H1 (cell line): ENCODE measurements around the gene ERCC1.

Experiments used
- BRCA1 ChIP-seq: IDR thresholded peaks from 2 replicates; pipeline ENCODE4 v1.6.1; 2012; ENCODE audit warnings: low read depth, low read length, improper control_type of control experiment
- CEBPB ChIP-seq: IDR thresholded peaks from 2 replicates; pipeline ENCODE4 v1.6.1; 2012; ENCODE audit warnings: low read depth, low read length
- CTCF ChIP-seq, 3 experiments: IDR thresholded peaks; 1 replicate in 2 of 3; 2 replicates in 1 of 3; pipeline versions ENCODE4 v1.5.1 to v1.6.1; 2011; ENCODE audit warnings: low read length in 3 of 3, mild to moderate bottlenecking in 3 of 3, inconsistent platforms in 2 of 3, low read depth in 1 of 3, moderate library complexity in 1 of 3; ENCODE audit not compliant: insufficient read depth in 1 of 3; ENCODE audit errors: control extremely low read depth in 1 of 3
- JUN ChIP-seq: IDR thresholded peaks from 2 replicates; pipeline ENCODE4 v1.6.1; 2011; ENCODE audit warnings: low read depth, mild to moderate bottlenecking, improper control_type of control experiment, low read length
- POLR2A ChIP-seq, 2 experiments: IDR thresholded peaks; 1 replicate in 1 of 2; 2 replicates in 1 of 2; pipeline ENCODE4 v1.6.1; 2011; ENCODE audit warnings: low read depth in 2 of 2, low read length in 2 of 2, mild to moderate bottlenecking in 2 of 2; ENCODE audit errors: control extremely low read depth in 1 of 2
- RXRA ChIP-seq: IDR thresholded peaks from 2 replicates; pipeline ENCODE4 v1.6.1; 2011; ENCODE audit warnings: low read depth, mild to moderate bottlenecking, low read length, moderate library complexity; ENCODE audit not compliant: insufficient read depth
- SIRT6 ChIP-seq: IDR thresholded peaks from one replicate; pipeline ENCODE4 v1.7.1; 2012; ENCODE audit warnings: low read length, inconsistent platforms

GRCh38 chr19:45391871-45392665, 31.6 kb downstream of the ERCC1 start:
- no peak for TF ChIP-seq CTCF (IDR thresholded peaks at IDR 0.05; ENCODE audit: control extremely low read depth in 1 of 3, insufficient read depth in 1 of 3, low read depth in 1 of 3, low read length in 3 of 3)
- TF ChIP-seq POLR2A (IDR thresholded peaks at IDR 0.05; ENCODE audit: control extremely low read depth in 1 of 2, low read depth in 2 of 2, low read length in 2 of 2): no peak
- no peak for TF ChIP-seq JUN
- TF ChIP-seq BRCA1: no peak
- TF ChIP-seq CEBPB: no peak
- TF ChIP-seq SIRT6: no peak
- no peak for TF ChIP-seq RXRA
